Tibial artery (tissue), 4 donors: ENCODE data around the gene TEAD1.

ENCODE experiments used
- DNase-seq, 2 donors: peaks; one replicate each; pipeline ENCODE4 v3.0.0-alpha.2; 2019
- H3K27ac ChIP-seq, 2 donors: fragments of 200-600 bp; sonication (generic) in 1 of 2; 1 replicate in 1 of 2; 2 replicates in 1 of 2; pipeline ENCODE4 v1.5.1; 2018 to 2019; ENCODE audit warnings: mild to moderate bottlenecking in 1 of 2
- H3K27me3 ChIP-seq, 2 donors: fragments of 200-600 bp; sonication (generic) in 1 of 2; one replicate each; pipeline versions ENCODE4 v1.5.1 to v1.6.0; 2016 to 2019
- H3K36me3 ChIP-seq, 3 donors: fragments of 200-600 bp; sonication (generic) in 2 of 3; one replicate each; pipeline ENCODE4 v1.5.1; 2016 to 2019; ENCODE audit warnings: mild to moderate bottlenecking in 2 of 3
- H3K4me1 ChIP-seq, 4 donors: fragments of 200-600 bp; sonication (generic) in 2 of 4; 1 replicate in 3 of 4; 2 replicates in 1 of 4; pipeline ENCODE4 v1.5.1; 2016 to 2019
- H3K4me3 ChIP-seq, 2 donors: fragments of 200-600 bp; sonication (generic) in 1 of 2; 1 replicate in 1 of 2; 2 replicates in 1 of 2; pipeline ENCODE4 v1.5.1; 2018 to 2019; ENCODE audit warnings: mild to moderate bottlenecking in 2 of 2
- H3K9me3 ChIP-seq, 3 donors: fragments of 200-600 bp; sonication (generic) in 1 of 3; one replicate each; pipeline ENCODE4 v1.5.1; 2016 to 2019
- CTCF ChIP-seq, 2 experiments: fragments of 200-600 bp in 1 of 2; fragments of 450-650 bp in 1 of 2; IDR thresholded peaks; one replicate each; pipeline ENCODE4 v1.5.1; 2017 to 2019; ENCODE audit warnings: antibody characterized with exemption in 2 of 2, mild to moderate bottlenecking in 1 of 2, moderate library complexity in 1 of 2
- intact Hi-C: fragments of 100-400 bp; cut with DNase I; formaldehyde crosslinking; loops from one replicate; pipeline ENCODE4 v1.15.0; 2023; ENCODE audit warnings: low total_unique reads

The TEAD1 gene

DNA sequence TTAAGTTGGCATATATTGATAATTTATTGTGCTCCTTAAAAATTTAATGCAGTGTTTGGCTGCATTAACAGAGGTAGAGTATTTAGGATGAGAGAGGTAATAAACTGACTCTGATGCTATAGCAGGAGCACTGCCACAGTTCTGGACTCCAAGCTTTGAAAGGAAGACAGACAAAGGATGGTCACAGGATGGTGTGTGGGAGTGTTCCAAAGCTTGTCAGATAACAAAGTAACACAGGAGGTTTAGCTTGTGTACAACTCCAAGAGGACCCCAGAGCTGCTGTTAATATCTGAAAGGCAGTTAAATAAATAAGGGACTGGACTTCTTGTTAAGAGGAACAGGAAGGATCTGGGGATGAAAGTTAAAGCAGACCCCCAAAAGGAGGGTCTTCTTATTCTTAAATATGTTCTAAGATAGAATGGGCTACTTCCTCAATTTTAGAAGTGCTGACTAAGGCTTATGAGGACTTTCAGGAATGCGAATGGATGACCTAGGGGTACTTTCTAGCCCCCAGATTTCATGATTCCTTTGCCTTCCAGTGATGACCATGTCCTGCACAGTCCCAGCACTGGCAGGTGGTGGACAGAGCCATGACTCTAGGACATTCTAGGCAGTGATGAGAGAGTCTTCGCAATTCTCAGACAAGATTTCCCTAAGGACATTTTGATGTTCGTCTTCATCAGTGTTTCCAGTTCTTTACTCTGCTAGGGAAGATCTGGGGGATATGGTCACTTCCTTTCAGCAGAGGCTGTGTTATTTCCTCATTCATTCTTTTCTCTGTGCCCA is 185.8 kb downstream of the TEAD1 start:
- Histone ChIP-seq H3K4me1 (peaks cover 0 to 13% (median 4%) of the 10 kb centered on the region in 4 donors), H3K36me3 (no peaks in the 10 kb centered on the region)
- no peak for DNase-seq

GRCh38 chr11:12860827-12861226 is 186.6 kb downstream of the TEAD1 start:
- DNase-seq, result no peak
- H3K4me3 ChIP-seq, result no peak overlapping the region
- H3K36me3 ChIP-seq, result no peaks in the 10 kb centered on the region
- H3K27ac ChIP-seq, result no peak overlapping the region
- intact Hi-C loops, result no loop called here
- no peak for TF ChIP-seq CTCF (IDR thresholded peaks at IDR 0.05)
- no peaks in the 10 kb centered on the region for H3K9me3 ChIP-seq
- H3K27me3 ChIP-seq, result no peaks in the 10 kb centered on the region
- peaks cover 0 to 13% (median 4%) of the 10 kb centered on the region in 4 donors for H3K4me1 ChIP-seq

More for the DNA sequence above, 185.8 kb downstream of the TEAD1 start:
- intact Hi-C loops, result no loop called here
- no peaks in the 10 kb centered on the region for H3K9me3 ChIP-seq
- H3K4me3 ChIP-seq, result no peak overlapping the region
- H3K27me3 ChIP-seq, result no peaks in the 10 kb centered on the region
- no peak overlapping the region for H3K27ac ChIP-seq
- no peak for TF ChIP-seq CTCF (IDR thresholded peaks at IDR 0.05)

- Histone ChIP-seq H3K27ac (no peak overlapping the region), H3K4me3 (no peak overlapping the region)
Observed at GRCh38 chr11:12862696-12863469, 188.7 kb downstream of the TEAD1 start.

DNA sequence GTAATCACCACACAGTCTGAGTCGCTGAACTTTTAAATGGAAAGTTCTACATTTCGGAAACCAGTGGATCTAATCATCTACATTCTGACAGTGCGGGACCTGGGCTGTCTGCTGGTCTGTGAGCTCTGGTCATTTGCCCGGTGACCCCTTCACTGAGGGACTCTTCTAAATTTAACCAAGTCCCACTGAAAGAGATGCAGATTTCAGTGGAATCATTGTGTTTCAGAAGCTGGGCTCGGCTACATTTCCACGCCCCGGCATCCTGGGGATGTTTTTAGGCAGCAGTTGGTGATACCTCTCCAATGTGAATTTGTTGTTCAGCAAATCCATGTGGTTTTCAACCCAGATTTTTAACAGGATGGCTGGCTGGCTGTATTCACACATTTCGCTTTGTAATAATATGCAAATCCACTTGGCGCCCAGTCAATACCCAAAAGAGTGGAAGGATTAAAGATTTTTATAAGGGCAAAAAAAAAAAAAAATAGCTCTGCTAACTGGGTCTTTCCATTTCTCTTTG is 189.4 kb downstream of the TEAD1 start:
- Histone ChIP-seq H3K9me3 (no peaks in the 10 kb centered on the region), H3K4me1 (peaks cover 0 to 20% (median 4%) of the 10 kb centered on the region in 4 donors), H3K27ac (no peak overlapping the region), H3K4me3 (no peak overlapping the region), H3K27me3 (no peaks in the 10 kb centered on the region), H3K36me3 (no peaks in the 10 kb centered on the region)
- intact Hi-C loops, result no loop called here
- peak in 1 of 2 donors; percentile 38 for DNase-seq
- TF ChIP-seq CTCF (IDR thresholded peaks at IDR 0.05), result no peak

More at GRCh38 chr11:12862696-12863469, 188.7 kb downstream of the TEAD1 start:
- intact Hi-C loops, result no loop called here
- TF ChIP-seq CTCF (IDR thresholded peaks at IDR 0.05), result no peak
- no peaks in the 10 kb centered on the region for H3K27me3 ChIP-seq
- H3K36me3 ChIP-seq, result no peaks in the 10 kb centered on the region
- no peak for DNase-seq
- H3K9me3 ChIP-seq, result no peaks in the 10 kb centered on the region
- H3K4me1 ChIP-seq, result peaks cover 0 to 17% (median 4%) of the 10 kb centered on the region in 4 donors

GRCh38 chr11:12864316-12865156 is 190.3 kb downstream of the TEAD1 start:
- no peak overlapping the region for H3K27ac ChIP-seq
- intact Hi-C loops, result no loop called here
- TF ChIP-seq CTCF (IDR thresholded peaks at IDR 0.05), result no peak
- no peaks in the 10 kb centered on the region for H3K27me3 ChIP-seq
- H3K4me3 ChIP-seq, result no peak overlapping the region
- no peaks in the 10 kb centered on the region for H3K9me3 ChIP-seq
- H3K36me3 ChIP-seq, result no peaks in the 10 kb centered on the region
- peaks cover 0 to 20% (median 4%) of the 10 kb centered on the region in 4 donors for H3K4me1 ChIP-seq
- DNase-seq, result peak in 1 of 2 donors; percentile 23
